Muscle of back (tissue), 11 donors: ENCODE measurements around the gene NRXN2. TPM values are rescaled to one million over a fixed set of nuclear protein-coding genes. Genes with fewer than 3 reads are reported as not detected.

Source experiments
- DNase-seq, 3 donors: peaks; one replicate each; pipeline versions ENCODE4 v3.0.0 to v3.0.0-alpha.2; 2013
- polyA plus RNA-seq, 10 donors: library from polyadenylated mRNA; unstranded; fragments of 120-200 nt; gene quantifications; one replicate each; pipeline ENCODE4 v1.2.1, GENCODE V29; 2013; ENCODE audit not compliant: insufficient read length in 10 of 10

Gene NRXN2
- polyA plus RNA-seq, 10 donors = 16.4 to 36.8 (median 26.1) TPM

DNA sequence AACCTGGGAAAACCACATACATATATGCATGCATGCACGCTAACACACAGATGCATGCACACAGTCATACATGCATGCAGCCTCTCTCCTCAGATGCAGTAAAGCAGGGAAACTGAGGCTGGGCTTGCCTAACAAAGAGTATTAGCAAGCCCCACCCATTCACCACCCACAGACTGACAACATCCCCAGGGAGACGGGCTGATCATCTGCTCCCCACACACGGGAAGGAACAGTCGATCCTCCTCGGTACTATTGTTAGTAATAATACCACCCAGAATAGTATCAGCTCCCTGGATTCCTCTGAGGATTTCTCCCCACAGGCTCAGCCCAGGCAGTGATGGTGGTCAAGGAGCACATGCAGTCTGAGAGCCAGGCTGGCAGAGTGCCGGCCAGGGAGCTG, 90.8 kb downstream of the NRXN2 start:
- DNase-seq = no peak

DNA sequence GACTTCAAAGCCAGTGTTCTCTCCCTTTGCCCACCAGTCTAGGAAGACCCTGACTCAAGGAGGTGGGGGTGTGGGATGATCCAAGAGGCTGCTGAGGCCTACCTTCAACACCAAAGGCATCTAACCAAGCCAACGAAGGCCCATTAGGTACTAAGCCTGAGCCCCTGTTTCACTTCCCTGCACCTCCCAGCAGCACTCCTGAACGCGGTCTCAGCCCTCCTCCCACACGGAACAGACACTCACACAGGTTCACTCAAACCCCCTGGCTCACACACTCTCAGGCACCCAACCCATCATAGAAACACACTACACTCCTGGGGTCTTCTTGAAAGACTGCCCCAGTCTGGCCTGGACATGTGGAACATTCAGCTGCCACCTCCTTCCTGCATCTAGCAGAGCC, 91.3 kb downstream of the NRXN2 start:
- DNase-seq = no peak

DNA sequence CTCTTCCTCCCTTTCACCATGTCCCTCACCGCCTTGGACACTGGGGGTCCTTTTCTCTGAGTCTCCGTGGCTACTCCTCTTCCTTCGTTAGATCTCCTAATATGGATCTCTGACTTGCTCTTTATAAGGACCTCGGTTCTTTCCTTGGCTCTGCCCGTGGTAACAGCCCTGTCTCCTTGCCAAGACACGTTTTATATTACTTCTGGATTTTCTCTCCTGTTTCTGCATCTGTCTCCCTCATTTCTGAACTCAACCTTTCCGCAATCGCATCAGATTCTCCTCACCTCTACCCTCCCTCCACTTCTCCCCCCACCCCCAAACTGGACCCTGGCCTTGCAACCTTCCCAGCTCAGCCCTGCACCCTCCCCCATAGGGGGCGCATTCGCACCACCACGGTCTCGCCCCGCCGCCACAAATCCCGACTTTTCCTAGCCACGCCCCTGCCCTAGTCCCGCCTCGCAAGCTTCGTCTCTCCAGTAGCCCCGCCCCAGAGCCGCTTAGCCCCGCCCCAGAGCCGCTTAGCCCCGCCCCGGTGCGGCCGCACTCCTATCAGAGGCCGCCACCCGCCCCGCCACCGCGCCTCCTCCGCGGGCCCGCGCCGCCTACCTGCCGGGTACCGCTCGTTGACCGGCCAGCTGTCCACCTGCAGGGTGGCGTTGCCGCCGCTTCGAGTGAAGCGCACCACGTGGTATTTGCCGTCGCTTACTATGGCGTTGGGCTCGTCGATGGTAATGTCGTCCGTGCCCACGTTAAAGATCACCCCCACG, 93.0 kb downstream of the NRXN2 start:
- no peak for DNase-seq

DNA sequence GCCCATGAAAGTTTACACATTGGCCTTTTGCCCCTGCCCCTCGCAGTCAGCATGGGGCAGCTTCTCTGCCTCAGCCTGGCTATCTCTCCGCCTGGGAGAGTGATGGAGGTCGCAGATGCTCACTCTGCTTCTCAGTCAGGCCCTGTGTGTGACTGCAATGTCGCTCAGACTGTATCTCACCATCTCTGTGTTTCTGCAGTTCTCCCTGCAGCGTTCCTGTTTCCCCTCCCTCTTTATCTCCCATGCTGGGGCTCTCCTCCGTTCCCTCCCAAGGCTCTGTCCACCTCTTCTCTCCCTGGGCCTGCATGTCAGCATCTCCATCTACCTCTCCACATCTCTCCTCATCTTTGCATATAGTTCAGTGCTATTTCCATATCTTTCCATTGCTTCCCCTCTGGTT, 93.9 kb downstream of the NRXN2 start:
- no peak for DNase-seq

DNA sequence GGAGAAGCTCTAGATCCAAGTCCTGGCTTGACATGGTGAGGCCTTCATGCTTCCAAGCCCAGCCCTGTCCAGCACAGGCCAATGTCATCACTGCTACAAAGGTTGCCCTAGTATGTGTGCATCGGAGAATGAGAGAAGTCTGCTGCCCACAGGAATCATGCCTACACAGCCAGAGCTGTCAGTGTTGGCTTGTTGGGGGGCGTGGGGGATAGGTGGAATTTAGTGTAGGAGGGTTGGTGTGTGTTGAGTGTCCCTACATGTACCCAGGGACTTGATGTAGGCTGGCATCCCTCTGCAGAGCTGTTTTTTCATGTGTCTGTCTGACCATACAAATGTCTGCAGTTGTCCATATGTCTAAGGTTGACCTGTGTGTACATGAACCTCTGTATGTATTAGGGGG, 94.4 kb downstream of the NRXN2 start:
- no peak for DNase-seq

DNA sequence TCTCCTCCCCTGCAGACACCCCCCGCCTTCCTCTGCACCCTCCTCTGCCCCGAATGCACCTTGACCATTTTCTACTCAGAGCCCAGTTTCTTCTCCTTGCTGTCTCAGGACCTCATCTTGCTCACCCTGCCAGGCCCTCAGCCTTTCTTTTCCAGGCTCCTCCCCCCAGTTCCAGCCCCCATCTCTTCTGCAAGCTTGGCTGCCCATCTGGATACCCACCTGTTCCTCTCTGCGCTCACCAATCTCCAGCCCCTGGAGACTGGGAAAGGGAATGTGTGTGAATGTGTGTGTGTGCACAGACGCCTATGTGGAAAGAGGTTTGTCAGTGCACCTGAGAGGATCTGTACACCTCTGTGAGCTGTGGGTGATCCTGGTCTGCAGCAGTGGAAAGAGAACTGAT, 95.6 kb downstream of the NRXN2 start:
- no peak for DNase-seq

DNA sequence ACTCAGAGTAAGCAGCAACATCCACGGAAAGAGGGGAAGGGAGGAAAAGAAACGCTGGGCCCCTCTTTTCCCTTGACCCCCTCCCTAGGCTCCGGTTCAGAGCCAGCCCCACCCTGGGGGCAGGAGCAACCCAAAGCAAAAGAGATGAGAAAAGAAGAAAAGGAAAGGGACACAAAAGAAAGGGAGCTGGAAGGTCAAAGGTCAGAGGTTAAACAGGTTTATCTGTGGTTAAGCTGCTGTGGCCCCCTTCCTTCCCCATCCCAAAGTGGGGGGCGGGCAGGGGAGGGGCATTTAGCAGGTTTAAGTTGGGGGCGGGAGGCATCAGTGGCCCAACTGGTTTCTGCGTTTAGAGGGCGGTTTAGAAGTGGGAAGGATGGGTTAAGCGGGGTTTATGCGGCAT, 96.4 kb downstream of the NRXN2 start:
- no peak for DNase-seq

DNA sequence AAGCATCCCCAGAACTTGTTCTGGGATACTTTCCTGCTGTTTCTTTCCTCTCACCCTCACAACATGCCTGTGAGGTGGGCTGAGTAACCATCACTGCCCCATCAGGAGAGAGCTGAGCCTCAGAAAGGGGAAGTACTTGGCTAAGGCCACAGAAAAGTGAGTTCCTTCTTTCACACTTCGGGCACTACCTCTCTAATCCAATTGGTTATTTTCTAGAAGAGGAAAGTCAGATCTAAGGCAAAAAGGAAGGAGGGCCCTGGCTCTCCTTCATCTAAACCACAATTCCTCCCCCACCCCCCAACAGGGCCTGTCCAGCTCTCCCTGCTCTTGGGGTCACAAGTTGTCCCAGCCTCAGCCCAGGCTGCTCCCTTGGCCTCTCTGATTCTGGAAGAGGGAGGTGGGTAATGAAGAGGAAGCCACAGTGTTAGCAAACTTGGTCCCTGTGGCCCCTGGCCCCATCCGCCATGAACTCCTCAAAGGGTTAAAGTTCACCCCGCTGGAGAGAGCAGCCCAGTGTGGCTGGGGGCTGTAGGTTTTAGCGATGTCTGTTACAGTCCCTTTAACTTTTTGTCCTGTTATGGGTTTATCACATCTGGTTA, 98.0 kb downstream of the NRXN2 start:
- DNase-seq = no peak

DNA sequence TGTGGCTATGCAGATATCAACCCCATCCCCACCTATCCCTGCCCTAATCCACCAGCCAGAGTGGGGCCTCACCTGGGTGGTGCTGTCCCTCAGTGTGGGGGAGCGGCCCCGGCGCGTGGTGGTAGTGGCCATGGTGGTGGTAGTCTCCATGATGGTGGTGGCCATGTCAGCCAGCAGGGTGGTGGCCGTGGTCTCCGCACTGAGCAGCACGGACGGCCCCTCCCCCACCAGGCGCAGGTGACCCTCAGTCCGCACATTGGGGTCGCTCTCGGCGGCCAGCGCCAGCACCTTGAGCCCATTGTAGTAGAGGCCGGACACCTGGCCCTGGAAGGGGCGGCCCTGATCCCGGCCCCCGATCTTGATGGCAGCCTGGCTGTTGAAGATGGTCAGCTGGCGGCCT, 100.3 kb downstream of the NRXN2 start:
- no peak for DNase-seq

DNA sequence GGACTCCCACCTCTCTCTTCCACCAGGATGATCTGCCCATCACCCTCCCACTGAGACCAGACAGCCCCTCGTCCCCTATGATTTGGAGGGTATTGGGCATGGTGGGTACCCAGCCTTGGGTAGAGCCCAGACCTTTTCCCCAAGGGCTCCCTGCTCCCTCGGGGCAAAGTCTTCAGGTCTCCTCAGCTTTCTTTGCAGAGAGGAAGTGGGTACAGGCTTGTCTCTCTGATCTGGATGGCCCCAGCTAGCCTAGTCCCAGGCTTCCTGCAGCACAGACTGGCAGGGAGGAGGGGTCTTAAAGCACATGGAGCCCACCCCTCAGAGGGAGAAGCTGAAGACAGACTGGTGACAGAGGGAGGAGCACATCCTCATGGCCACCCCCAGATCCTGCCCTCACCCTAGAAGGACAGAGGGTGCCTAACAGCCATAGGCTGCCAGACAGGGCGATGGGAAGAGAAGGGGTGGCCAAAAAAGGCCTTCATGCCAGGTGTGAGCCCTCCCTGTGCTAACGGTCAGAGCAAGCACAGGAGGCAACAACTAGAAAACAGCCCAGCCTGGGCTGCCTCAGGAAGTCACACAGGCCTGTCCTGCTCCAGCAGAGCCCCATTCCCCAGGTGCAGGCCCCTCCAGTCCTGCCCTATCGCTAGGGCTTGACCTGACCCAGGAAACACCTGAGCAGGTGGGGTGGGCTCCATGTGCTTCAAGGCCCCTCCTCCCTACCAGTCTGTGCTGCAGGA, 101.5 kb downstream of the NRXN2 start:
- DNase-seq = no peak

DNA sequence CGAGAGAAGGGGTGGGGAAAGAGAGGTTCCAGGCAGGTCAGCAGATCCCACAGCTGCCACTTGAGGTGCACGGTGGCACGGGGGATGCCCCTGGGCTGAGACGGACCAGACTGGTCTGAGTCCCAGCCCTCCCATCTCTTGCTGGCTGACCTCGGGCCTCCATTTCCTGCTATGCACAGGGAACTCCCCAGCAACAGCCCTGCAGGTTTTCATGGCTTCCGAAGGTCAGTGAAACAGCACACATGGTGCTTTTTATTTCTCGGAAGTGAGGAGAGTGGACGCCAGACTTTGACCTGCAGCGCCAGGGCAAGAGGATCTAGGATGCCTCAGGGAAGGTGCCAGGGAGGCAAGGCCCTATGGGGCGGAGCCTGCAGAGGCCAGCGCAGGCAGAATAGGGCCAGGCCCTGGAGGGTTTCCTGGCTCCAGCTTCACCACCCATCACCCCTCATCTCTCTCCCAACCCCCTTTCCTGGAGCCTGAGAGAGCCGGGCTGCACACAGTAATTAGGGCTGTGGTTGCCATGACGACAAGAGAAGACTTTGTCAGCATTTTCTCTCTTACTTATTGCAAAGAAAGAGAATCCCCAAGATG, 102.5 kb downstream of the NRXN2 start:
- peak; percentile 53 to 93 (median 76) for DNase-seq

DNA sequence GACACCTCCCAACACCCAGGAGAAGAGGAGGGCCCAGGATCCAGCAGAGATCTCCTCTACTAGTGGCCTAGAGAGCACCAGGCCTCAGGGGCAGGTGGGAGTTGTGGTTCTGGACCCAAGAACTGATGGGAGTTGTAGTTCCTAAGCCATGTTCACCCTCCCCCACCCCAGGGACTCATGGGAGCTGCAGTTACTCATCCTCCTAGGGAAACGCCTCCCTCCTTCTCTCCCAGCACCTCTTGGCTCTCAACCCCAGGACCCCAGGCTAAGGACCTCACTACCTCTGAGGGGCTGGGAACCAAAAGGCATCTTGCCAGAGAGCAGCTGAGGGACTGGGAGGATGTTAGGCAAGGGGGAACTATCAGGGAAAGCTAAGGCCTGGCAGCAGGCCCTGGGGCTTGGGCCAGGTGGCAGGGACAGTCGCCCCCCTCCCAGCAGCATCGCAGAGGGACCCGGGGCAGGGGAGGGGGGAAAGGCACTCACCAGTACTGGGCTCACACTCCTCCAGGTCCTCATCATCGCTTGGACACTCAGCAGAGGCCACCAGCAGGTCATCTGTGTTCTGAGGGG, 103.1 kb downstream of the NRXN2 start:
- DNase-seq = peak; percentile 46 to 94 (median 73)

DNA sequence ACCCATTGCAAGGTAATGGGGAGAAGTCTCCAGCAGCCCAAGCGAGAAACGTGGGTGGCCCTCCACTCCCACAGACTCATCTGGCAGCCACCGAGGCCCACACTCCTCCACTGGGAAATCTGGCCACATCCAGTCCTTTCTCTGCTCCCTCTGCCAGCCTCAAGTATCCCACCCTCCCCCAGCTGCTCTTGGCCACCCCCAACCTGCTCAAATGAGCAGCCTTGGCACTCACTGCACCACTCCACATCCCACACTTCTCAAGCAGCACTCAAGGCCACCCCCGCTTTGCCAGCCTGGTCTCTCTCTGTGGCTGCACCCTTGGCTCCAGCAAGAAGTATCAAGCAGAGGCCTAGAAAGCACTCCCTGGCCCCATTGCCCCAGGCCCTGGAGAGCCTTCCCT, 103.8 kb downstream of the NRXN2 start:
- DNase-seq = no peak

DNA sequence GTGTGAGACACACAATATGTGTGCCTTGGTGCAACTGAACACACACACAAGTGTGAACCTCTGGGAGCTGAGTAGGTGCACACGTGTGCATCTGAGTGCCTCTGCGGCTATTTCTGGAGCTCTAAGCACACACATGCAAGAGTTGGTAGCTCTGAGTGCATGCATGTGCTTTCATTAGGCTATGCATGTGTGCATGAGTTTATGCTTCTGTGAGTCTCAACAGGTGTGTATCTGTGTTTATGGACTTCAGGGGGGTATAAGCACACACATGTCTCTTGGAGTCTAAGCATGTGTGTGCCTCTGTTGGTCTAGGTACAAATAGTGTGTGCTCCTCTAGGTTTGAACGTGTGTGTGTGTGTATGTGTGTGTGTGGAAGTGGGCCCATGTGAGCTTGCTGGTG, 106.2 kb downstream of the NRXN2 start:
- no peak for DNase-seq

DNA sequence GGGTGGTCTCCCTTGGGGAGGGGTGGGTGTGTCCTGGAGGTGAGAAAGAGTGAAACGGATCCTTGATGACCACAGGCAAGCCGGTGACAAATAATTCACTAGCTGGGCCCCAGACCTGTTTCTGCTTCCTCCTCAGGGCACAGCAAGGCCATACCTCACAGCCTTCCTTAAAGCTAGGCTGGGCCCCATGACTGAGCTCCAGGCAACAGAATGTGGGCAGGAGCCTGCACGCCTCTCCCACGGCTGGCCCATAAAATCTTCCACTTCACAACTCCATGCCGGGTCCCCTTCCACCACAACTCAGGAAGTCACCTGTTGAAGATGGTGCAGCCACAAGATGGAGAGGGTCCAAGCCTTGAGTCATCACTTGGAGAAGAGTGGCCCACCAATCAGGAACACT, 108.1 kb downstream of the NRXN2 start:
- no peak for DNase-seq

DNA sequence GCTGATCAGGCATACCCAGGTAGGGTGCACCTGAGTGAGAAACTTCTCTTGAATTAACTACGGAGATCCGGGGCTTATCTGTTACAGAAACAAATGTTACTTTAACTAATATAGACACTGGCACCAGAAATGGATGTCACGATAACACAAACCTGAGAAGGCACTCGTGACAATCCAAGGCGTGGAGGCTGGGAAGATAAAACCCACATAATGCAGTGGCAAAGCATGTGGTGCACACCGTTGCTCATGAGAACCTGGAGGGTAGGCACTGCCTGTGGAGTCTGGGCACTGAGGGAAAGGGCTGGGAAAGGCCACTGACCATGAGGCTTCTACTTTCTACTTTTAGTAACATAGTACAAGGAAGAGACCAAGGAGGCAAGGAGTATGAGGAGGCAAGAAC, 109.3 kb downstream of the NRXN2 start:
- DNase-seq = no peak

DNA sequence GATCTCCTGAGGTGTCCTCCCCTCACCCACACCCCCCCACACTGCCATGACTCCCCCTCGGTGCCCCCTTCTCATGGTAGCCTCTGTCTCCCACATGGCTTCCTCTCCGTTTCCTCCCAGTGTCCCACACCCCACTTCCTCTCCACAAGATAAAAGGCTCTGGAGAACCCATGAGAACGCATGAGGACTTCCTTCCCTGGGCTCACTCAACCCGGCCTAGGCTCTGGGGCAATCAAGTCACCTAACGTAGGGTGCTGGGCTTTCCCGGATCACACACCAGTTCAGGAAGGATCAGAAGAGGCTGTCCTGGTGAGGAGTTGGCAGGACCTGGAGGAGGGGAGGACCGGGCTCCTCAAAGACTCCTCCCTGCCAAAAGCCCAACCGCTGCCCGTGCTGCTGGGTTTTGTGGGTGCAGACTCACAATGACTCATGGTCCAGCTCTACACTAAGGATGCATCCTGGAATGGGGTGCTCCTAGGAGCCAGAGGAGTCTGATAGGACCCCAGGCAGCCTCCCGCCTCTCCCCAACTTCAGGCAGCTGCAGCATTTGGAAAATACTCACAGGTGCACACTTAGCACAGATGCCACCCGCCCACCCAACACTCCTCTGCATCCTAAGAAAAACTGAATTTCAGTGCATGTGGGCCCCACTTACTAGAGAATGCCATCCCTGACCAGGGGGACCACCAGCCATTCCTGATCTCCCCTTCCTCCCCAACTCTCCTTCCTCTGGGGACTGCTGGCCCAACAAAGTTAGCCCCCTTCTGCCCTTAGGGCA, 110.9 kb downstream of the NRXN2 start:
- no peak for DNase-seq

DNA sequence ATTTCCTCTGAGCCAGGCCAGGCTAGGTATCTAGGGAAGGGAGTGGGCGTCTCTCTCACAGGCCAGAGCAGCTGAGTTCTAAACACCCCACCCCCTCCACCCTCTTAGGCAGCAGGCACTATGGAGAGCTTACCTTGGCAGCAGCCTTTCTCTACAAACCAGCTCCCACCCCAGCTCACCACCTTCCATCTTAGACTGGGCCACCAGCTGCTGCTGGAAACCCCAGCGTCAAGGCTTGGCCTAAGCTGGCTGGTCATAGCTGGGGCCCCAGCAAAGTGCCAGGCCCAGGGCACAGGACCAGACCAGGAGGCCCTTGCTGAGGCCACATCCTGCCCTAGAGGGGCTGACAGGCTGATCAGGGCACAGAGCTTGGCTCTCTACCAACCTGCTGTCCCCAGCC, 111.8 kb downstream of the NRXN2 start:
- DNase-seq = no peak

DNA sequence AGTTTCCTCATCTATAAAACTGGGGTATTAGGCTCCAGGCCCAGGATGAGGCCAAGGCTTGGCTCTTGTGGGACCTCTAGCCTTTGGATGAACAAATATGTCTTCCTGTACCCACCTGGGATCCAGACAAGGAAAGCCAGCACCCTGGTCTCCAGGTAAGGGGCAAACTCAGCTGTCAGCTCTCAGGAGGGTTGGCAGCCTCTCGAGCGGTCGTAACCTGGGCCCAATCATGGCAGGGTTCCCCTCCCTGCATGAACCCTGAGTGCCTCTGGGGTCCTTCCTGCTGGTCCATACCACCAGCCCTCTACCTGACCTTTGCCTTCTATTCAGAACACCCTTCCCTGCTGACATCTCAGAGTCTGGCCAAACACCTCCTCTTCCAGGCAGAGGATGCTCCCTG, 112.4 kb downstream of the NRXN2 start:
- no peak for DNase-seq

DNA sequence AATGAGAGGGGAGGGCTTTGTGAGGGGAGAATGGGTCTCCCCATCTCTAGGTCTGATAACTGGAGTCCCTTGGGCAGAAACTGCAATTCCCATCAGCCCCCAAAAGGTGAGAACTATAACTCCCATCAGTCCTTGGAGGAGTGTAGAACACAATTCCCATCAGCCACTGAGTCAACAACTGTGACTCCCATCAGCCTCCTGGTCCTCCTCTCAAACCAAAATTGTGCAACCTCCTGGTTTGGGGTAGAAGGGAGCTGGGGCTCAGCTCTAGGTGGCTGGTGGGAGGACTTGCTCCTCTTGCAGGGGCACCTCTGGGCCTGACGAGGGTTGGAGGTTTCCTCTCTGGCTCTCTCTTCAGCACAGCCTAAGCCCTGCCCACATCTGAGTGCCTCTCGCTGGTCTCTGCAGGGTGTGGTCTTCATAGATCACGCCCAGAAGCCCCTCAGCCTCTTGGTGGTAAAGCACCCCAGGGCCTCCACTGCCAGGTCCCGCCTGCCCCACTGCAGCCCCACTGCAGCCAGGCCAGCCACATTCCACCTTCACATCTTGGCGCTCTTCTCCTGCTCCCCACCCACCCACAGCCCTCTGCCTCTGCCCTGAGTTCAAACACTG, 113.5 kb downstream of the NRXN2 start:
- DNase-seq = no peak

DNA sequence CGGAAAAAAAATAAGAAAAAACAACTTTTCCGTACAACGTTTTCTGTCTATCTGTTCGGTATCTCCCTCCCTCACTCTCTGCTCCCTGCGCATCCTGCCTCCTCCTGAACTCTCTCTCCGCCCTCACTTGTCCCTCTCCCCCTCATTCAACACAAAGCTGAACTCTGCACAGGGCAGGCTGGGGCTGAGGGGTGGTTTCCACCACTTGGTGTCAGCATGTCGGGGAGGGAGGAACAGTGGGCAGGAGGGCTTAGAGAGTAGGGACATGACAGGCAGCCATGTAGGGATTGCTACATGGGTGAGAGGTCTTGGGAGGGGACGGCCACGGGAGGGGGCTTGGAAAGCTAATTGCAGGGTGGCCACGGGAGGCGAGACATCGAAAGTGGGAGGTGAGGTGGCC, 114.4 kb downstream of the NRXN2 start:
- peak in 1 of 3 donors; percentile 39 for DNase-seq
